HepG2 (cell line): ENCODE measurements around the gene GPR148. TPM values are rescaled to one million over a fixed set of nuclear protein-coding genes. Genes with fewer than 3 reads are reported as not detected.

Experiments used
- AHDC1 ChIP-seq: sonication (generic); formaldehyde crosslinking; IDR thresholded peaks from 2 replicates; pipeline ENCODE4 v1.5.1; 2020; ENCODE audit warnings: mild to moderate bottlenecking, missing genetic modification reagents, borderline replicate concordance
- BCL6 ChIP-seq: IDR thresholded peaks from 2 replicates; pipeline ENCODE4 v1.6.1; 2016; ENCODE audit warnings: missing genetic modification reagents, missing compliant biosample characterization
- CENPBD1 ChIP-seq: sonication (generic); formaldehyde crosslinking; IDR thresholded peaks from 2 replicates; pipeline ENCODE4 v1.8.0; 2022; ENCODE audit warnings: missing genetic modification reagents, low read depth, mild to moderate bottlenecking, borderline replicate concordance
- KAT2B ChIP-seq: fragments of 150-350 bp; IDR thresholded peaks from 2 replicates; pipeline ENCODE4 v1.6.1; 2014; ENCODE audit warnings: low read depth, low read length, borderline replicate concordance
- MBD4 ChIP-seq: IDR thresholded peaks from 2 replicates; pipeline ENCODE4 v1.6.1; 2012; ENCODE audit warnings: low read length, inconsistent platforms, borderline replicate concordance
- MYPOP ChIP-seq: sonication (generic); formaldehyde crosslinking; IDR thresholded peaks from 2 replicates; pipeline ENCODE4 v1.8.1; 2023; ENCODE audit warnings: mild to moderate bottlenecking, moderate library complexity, missing genetic modification reagents
- NFYC ChIP-seq: IDR thresholded peaks from 2 replicates; pipeline ENCODE4 v1.6.1; 2016; ENCODE audit warnings: missing genetic modification reagents, missing compliant biosample characterization
- NR2F1 ChIP-seq, 2 experiments: fragments of 450-650 bp in 1 of 2; formaldehyde crosslinking in 1 of 2; IDR thresholded peaks; 2 replicates each; pipeline versions ENCODE4 v1.5.0 to v1.6.1; 2016 to 2020; ENCODE audit warnings: mild to moderate bottlenecking in 1 of 2, missing compliant biosample characterization in 1 of 2, missing genetic modification reagents in 1 of 2, moderate library complexity in 1 of 2
- RCOR2 ChIP-seq: IDR thresholded peaks from 2 replicates; pipeline ENCODE4 v1.6.1; 2016; ENCODE audit warnings: missing biosample characterization, missing genetic modification reagents
- REST ChIP-seq, 2 experiments: IDR thresholded peaks; 2 replicates each; pipeline ENCODE4 v1.6.1; 2011 to 2012; ENCODE audit warnings: low read length in 2 of 2, borderline replicate concordance in 1 of 2, low read depth in 1 of 2, mild to moderate bottlenecking in 1 of 2, moderate library complexity in 1 of 2
- ZFP37 ChIP-seq: sonication (generic); formaldehyde crosslinking; IDR thresholded peaks from 2 replicates; pipeline ENCODE4 v1.4.0; 2020; ENCODE audit warnings: missing genetic modification reagents, borderline replicate concordance
- ZNF101 ChIP-seq: sonication (generic); formaldehyde crosslinking; IDR thresholded peaks from 2 replicates; pipeline ENCODE4 v1.4.0; 2020; ENCODE audit warnings: mild to moderate bottlenecking, low read depth, missing genetic modification reagents, borderline replicate concordance
- ZNF337 ChIP-seq: sonication (generic); formaldehyde crosslinking; IDR thresholded peaks from 2 replicates; pipeline ENCODE4 v1.5.1; 2020; ENCODE audit warnings: missing genetic modification reagents, low read depth, mild to moderate bottlenecking, borderline replicate concordance
- ZNF704 ChIP-seq: sonication (generic); formaldehyde crosslinking; IDR thresholded peaks from 2 replicates; pipeline ENCODE4 v1.8.1; 2023; ENCODE audit warnings: mild to moderate bottlenecking, inconsistent platforms, moderate library complexity, missing genetic modification reagents, borderline replicate concordance
- ZSCAN21 ChIP-seq: sonication (generic); formaldehyde crosslinking; IDR thresholded peaks from 2 replicates; pipeline ENCODE4 v1.8.0; 2022; ENCODE audit warnings: mild to moderate bottlenecking, missing genetic modification reagents, moderate library complexity, borderline replicate concordance
- polyA plus RNA-seq, 8 experiments: library from polyadenylated mRNA; depleted of rRNA in 3 of 8; stranded (reverse) in 7 of 8; unstranded in 1 of 8; fragments of >200 nt; fragmentation: Illumina TruSeq in 4 of 8; extraction: Trizol in 4 of 8; gene quantifications; 2 replicates each; pipeline versions ENCODE4 v1.2.1 to v1.2.3, GENCODE V29; 2011 to 2016; ENCODE audit warnings: low read depth in 4 of 8, missing spikeins in 1 of 8, mixed read lengths in 1 of 8; ENCODE audit not compliant: insufficient read depth in 1 of 8
- total RNA-seq, 5 experiments: library from RNA; depleted of rRNA; stranded (reverse); fragments of >200 nt; fragmentation: Illumina TruSeq; extraction: Trizol; gene quantifications; 2 replicates each; pipeline ENCODE4 v1.2.3, GENCODE V29; 2016; ENCODE audit warnings: low read depth in 1 of 5

GPR148 gene
- total and polyA plus RNA-seq, 2 of the 13 experiments (the other 11 are each of a cell fraction or from before 2014, with no cell fraction given), result not detected

- TF ChIP-seq ZFP37, result no peak
- TF ChIP-seq ZNF704 (CRISPR knock-in tag), result 0 out of 2 replicates have a peak, but pooled peaks have one; percentile 70
- TF ChIP-seq NFYC (CRISPR knock-in tag), result peak; percentile 25; the same call in 1 of the 2 replicates
- no peak for TF ChIP-seq KAT2B
- no peak for TF ChIP-seq CENPBD1 (CRISPR knock-in tag)
- TF ChIP-seq MBD4, result no peak
- peak; percentile 99 for TF ChIP-seq BCL6 (CRISPR knock-in tag)
- 0 out of 2 replicates have a peak, but pooled peaks have one; percentile 27 for TF ChIP-seq RCOR2
- TF ChIP-seq NR2F1 (CRISPR knock-in tag; IDR thresholded peaks at IDR 0.05), result 0 out of 4 replicates have a peak, but pooled peaks of 1 of the 2 experiments have one; percentile 15
- no peak for TF ChIP-seq AHDC1 (CRISPR knock-in tag)
- no peak for TF ChIP-seq ZNF101 (CRISPR knock-in tag)
- TF ChIP-seq MYPOP, result no peak
- no peak for TF ChIP-seq ZSCAN21 (CRISPR knock-in tag)
- TF ChIP-seq ZNF337, result no peak
- peak in 1 of 2 experiments; percentile 68; a peak in 1 of 4 replicates for TF ChIP-seq REST (IDR thresholded peaks at IDR 0.05; ENCODE audit: borderline replicate concordance in 1 of 2, low read depth in 1 of 2, low read length in 2 of 2)
Observed at GRCh38 chr2:130744287-130745117, 15.6 kb downstream of the GPR148 start (continued).
